Fibroblast of the aortic adventitia (primary cell): ENCODE data around the gene CTSO. TPM values are rescaled to one million over a fixed set of nuclear protein-coding genes. Genes with fewer than 3 reads are reported as not detected.

ENCODE experiments used
- DNase-seq: peaks from one replicate; pipeline ENCODE4 v3.0.0-alpha.2; 2010; ENCODE audit warnings: low read depth
- H3K4me3 ChIP-seq: 2 replicates; pipeline ENCODE4 v1.5.1; 2011; ENCODE audit warnings: low read depth, mild to moderate bottlenecking, control low read depth, low read length, moderate library complexity
- total RNA-seq: library from RNA; depleted of rRNA; stranded (reverse); fragments of >200 nt; gene quantifications from 2 replicates; pipeline ENCODE4 v1.2.3, GENCODE V29; 2012; ENCODE audit warnings: low replicate concordance
- TF ChIP-seq, protein P1 (sequence below): IDR thresholded peaks from 2 replicates; pipeline ENCODE4 v1.5.1; 2011; ENCODE audit warnings: mild to moderate bottlenecking, low read length, control low read depth, inconsistent platforms; ENCODE audit not compliant: insufficient read depth

Gene CTSO
- total RNA-seq, 1 donor: 17.4 TPM

DNA sequence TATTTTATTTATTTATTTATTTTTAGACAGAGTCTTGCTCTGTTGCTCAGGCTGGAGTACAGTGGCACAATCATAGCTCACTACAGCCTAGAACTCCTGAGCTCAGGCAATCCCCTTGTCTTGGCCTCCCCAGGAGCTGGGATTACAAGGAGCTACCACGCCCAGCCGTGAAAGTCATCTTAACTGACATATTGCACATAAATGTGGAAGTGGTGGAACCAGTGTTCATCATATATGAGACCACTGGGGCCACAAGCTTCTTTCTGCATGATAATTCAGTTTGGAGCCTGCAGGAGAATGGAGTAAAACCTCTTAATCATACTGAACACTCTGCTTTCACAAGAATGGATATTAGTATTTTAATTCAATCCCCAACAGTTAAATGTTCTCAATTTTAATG is 12.5 kb upstream of the CTSO start:
- TF ChIP-seq, protein P1, sequence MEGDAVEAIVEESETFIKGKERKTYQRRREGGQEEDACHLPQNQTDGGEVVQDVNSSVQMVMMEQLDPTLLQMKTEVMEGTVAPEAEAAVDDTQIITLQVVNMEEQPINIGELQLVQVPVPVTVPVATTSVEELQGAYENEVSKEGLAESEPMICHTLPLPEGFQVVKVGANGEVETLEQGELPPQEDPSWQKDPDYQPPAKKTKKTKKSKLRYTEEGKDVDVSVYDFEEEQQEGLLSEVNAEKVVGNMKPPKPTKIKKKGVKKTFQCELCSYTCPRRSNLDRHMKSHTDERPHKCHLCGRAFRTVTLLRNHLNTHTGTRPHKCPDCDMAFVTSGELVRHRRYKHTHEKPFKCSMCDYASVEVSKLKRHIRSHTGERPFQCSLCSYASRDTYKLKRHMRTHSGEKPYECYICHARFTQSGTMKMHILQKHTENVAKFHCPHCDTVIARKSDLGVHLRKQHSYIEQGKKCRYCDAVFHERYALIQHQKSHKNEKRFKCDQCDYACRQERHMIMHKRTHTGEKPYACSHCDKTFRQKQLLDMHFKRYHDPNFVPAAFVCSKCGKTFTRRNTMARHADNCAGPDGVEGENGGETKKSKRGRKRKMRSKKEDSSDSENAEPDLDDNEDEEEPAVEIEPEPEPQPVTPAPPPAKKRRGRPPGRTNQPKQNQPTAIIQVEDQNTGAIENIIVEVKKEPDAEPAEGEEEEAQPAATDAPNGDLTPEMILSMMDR: no peak
- no peak overlapping the region for H3K4me3 ChIP-seq
- no peak for DNase-seq

DNA sequence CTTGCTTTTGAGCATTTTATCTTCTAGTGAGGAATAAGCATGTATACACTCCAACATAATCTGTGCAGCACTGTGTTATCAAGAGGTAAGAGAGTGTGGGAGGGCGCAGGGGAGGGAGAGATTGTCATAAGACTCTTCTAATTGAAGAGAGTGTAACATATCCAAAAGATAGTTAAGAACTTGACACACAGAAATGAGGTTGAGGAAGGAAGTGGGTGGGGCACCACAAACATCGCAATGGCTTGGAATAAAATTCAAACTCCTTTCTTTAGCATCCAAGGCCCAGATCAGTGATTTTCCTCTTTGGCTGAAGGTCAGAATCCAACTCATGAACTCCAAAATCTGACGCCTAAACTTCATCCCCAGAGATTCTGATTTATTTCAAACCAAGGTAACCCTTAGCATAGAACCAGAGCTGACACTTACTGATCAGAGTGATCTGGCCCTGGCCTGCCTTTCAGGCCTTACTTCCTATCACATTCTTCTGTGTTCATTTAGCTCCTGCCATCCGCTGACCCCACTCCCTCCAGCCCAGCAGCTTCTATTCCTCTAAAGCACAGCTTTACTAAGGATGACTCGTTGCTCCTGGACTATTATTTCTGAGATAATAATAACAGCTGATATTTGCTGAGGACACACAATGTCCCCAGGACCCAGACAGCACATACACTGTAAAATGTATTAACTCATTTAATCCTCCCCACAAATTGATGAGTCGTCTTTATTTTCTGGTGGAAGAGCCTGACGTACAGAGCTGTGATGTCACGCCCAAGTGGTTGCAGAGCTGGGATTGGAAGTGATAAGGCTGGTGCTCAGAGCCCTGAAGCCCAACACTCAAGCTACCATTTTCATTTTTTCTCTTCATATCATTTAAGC is 10.6 kb upstream of the CTSO start:
- TF ChIP-seq, protein P1: no peak
- no peak overlapping the region for H3K4me3 ChIP-seq
- peak; percentile 58 for DNase-seq

DNA sequence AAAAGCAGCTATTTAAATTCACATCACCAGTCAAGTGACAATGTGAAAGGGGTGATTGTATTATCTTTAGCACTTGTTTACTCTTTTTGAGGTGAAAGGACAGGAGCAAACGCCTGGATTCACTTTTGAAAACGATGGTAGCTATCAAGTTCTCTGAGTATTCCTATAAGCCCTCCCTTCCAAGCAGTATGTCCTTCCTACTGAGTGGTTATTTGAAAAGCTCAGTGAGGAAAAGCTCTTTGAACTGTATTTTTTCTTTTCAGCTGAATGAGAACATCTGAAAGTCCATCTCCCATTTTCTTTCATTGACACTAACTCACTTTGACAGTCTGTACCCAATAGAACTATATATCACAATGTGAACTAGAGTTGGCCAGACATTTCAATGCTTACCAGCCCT is 9.1 kb upstream of the CTSO start:
- TF ChIP-seq, protein P1: no peak
- DNase-seq: no peak
- H3K4me3 ChIP-seq: no peak overlapping the region

DNA sequence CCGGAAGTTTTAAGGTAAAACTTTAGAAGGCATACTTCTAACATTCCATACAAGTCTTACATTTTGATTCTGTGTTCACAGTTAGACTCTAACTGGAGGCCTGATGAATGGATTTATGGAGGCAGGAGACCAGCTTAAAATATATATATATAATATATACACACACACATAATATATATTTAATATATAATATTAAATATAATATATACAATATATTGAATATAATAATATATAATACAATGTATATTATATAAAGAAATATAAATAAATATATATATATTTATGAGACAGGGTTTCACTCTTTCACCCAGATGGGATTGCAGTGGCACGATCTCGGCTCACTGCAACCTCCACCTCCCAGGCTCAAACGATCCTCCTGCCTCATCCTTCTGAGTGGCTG is 7.9 kb upstream of the CTSO start:
- DNase-seq: no peak
- TF ChIP-seq, protein P1: no peak
- no peak overlapping the region for H3K4me3 ChIP-seq

DNA sequence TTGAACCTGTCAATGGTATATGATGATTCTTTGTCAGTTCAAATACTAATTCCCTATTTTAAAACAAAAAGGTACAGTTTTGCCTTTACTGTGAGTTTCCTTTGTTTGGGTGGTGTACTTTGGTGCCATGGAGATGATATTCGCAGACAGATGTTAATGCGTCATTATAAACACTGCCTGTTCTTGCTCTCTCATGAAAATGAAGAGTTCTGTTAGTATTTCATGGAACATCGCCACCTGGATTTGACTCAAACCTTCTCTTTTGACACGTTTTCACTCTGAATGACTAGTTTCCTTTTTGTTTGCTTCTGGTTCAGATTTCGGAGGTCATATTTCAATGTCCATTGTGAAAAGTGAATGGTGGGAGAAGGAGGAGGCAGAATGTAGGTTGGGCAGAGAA is 6.9 kb upstream of the CTSO start:
- H3K4me3 ChIP-seq: no peak overlapping the region
- TF ChIP-seq, protein P1: no peak
- DNase-seq: peak; percentile 52

DNA sequence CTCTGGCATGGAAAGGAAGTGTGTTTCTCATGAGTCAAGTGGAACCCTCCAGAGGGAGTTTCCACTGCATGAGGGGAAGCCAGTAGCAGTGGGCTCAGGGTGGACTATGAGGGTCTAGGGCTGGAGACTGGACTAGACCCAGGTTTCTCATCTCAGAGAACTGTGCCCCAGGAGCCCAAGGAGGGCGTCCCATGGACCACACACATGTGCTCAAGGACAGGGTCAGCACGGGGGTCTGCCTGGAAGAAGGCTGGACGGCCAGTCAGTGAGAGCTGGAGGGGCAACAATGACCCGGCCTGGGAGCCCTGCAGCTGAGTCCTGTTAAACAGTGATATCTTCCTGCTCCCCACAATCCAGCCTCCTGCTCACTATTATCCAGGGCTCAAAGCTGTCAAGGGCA is 5.8 kb upstream of the CTSO start:
- no peak for DNase-seq
- H3K4me3 ChIP-seq: no peak overlapping the region
- TF ChIP-seq, protein P1: no peak
